Cardiac muscle cell (in vitro differentiated cells and primary cell): ENCODE data around the gene SEZ6L2. TPM values are rescaled to one million over a fixed set of nuclear protein-coding genes. Genes with fewer than 3 reads are reported as not detected.

Experiments
- DNase-seq, 2 donors: peaks; one replicate each; pipeline versions ENCODE4 v3.0.0 to v3.0.0-alpha.2; 2010 to 2017; ENCODE audit warnings: low read depth in 1 of 2, low spot score in 1 of 2
- H3K27ac ChIP-seq: fragments of 200-600 bp; sonication (generic); 2 replicates; pipeline ENCODE4 v1.5.1; 2016
- H3K27me3 ChIP-seq: fragments of 200-600 bp; sonication (generic); 2 replicates; pipeline ENCODE4 v1.6.0; 2016; ENCODE audit warnings: control low read depth
- H3K36me3 ChIP-seq: fragments of 200-600 bp; sonication (generic); 2 replicates; pipeline ENCODE4 v1.5.1; 2016; ENCODE audit warnings: control low read depth
- H3K4me1 ChIP-seq: fragments of 200-600 bp; sonication (generic); 2 replicates; pipeline ENCODE4 v1.8.1; 2017; ENCODE audit warnings: low read depth, mild to moderate bottlenecking, mixed run types
- H3K4me3 ChIP-seq: fragments of 200-600 bp; sonication (generic); 2 replicates; pipeline ENCODE4 v1.5.1; 2016; ENCODE audit warnings: mild to moderate bottlenecking
- H3K9me3 ChIP-seq: fragments of 200-600 bp; sonication (generic); 2 replicates; pipeline ENCODE4 v1.5.1; 2017; ENCODE audit warnings: low read depth, mild to moderate bottlenecking, control low read depth
- CTCF ChIP-seq: IDR thresholded peaks from 2 replicates; pipeline ENCODE4 v1.5.1; 2012; ENCODE audit warnings: low read depth, mild to moderate bottlenecking, low read length
- polyA plus RNA-seq: library from polyadenylated mRNA; unstranded; fragments of >200 nt; fragmentation: Nextera tagmentation; extraction: Ambion mirVana; gene quantifications from 2 replicates; pipeline ENCODE4 v1.2.1, GENCODE V29; 2016
- total RNA-seq: library from RNA; depleted of rRNA; stranded (reverse); fragments of >200 nt; gene quantifications from 2 replicates; pipeline ENCODE4 v1.2.3, GENCODE V29; 2016

SEZ6L2 gene
- total and polyA plus RNA-seq, 2 experiments from 2014 or later: 5.8 to 21.1 TPM

DNA sequence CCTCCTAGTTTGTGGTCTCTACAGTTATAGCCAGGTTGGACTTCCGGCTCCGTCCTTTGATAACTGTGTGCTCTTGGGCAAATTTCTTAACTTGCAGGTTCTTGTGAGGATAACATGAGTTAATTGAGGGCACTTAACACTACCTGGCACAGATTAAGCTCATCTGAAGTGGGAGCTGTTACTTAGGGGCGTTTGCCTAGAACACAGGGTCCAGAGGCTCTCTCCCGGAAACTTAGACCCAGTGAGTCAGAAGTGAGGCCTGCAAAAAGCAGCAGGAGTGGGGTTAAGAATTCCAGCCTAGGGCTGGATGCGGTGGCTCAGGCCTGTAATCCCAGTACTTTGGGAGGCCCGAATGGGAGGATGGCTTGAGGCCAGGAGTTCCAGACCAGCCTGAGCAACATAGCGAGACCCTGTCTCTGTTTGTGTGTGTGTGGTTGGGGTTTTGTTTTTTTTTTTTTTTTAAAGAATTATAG is 77.7 kb downstream of the SEZ6L2 start:
- H3K36me3 ChIP-seq: peaks cover 12% of the 10 kb centered on the region
- TF ChIP-seq CTCF: no peak
- H3K27ac ChIP-seq: no peak overlapping the region
- peaks cover 4% of the 10 kb centered on the region for H3K4me1 ChIP-seq
- H3K4me3 ChIP-seq: no peak overlapping the region
- no peaks in the 10 kb centered on the region for H3K9me3 ChIP-seq
- DNase-seq: peak in 1 of 2 donors; percentile 83
- H3K27me3 ChIP-seq: no peaks in the 10 kb centered on the region

Other genes starting within 250 kb of the SEZ6L2 start
- gene SPN, start 236.3 kb downstream of the SEZ6L2 start, total RNA-seq: 0.60 and 1.5 TPM in 2 replicates
- 0.85 and 1.1 TPM in 2 replicates for gene SPN, start 236.3 kb downstream of the SEZ6L2 start, polyA plus RNA-seq
- gene QPRT, start 220.4 kb downstream of the SEZ6L2 start, total RNA-seq: 223 and 268 TPM in 2 replicates
- 213 and 266 TPM in 2 replicates for gene QPRT, start 220.4 kb downstream of the SEZ6L2 start, polyA plus RNA-seq
- gene C16orf54, start 153.6 kb downstream of the SEZ6L2 start, total RNA-seq: not detected in 2 replicates
- not detected in 2 replicates for gene C16orf54, start 153.6 kb downstream of the SEZ6L2 start, polyA plus RNA-seq
- not detected in 2 replicates for gene ZG16, start 121.3 kb downstream of the SEZ6L2 start, total RNA-seq
- gene ZG16, start 121.3 kb downstream of the SEZ6L2 start, polyA plus RNA-seq: not detected in 2 replicates
- gene KIF22, start 108.8 kb downstream of the SEZ6L2 start, total RNA-seq: 57.5 and 121 TPM in 2 replicates
- 59.5 and 103 TPM in 2 replicates for gene KIF22, start 108.8 kb downstream of the SEZ6L2 start, polyA plus RNA-seq
- 310 and 370 TPM in 2 replicates for gene MAZ, start 93.0 kb downstream of the SEZ6L2 start, total RNA-seq
- 186 and 257 TPM in 2 replicates for gene MAZ, start 93.0 kb downstream of the SEZ6L2 start, polyA plus RNA-seq
- gene PRRT2, start 87.4 kb downstream of the SEZ6L2 start, total RNA-seq: 17.9 and 19.7 TPM in 2 replicates
- gene PRRT2, start 87.4 kb downstream of the SEZ6L2 start, polyA plus RNA-seq: 19.3 and 19.8 TPM in 2 replicates
- 113 and 120 TPM in 2 replicates for gene PAGR1, start 83.4 kb downstream of the SEZ6L2 start, total RNA-seq
- 106 and 113 TPM in 2 replicates for gene PAGR1, start 83.4 kb downstream of the SEZ6L2 start, polyA plus RNA-seq
- 8.9 and 25.0 TPM in 2 replicates for gene MVP, start 79.1 kb downstream of the SEZ6L2 start, total RNA-seq
- gene MVP, start 79.1 kb downstream of the SEZ6L2 start, polyA plus RNA-seq: 9.3 and 21.2 TPM in 2 replicates
- gene CDIPT, start 36.3 kb downstream of the SEZ6L2 start, total RNA-seq: 138 and 139 TPM in 2 replicates
- 144 TPM in 2 replicates for gene CDIPT, start 36.3 kb downstream of the SEZ6L2 start, polyA plus RNA-seq
- 1.8 and 3.9 TPM in 2 replicates for gene ASPHD1, start 938 bp upstream of the SEZ6L2 start, total RNA-seq
- gene ASPHD1, start 938 bp upstream of the SEZ6L2 start, polyA plus RNA-seq: 1.8 and 2.3 TPM in 2 replicates
- gene KCTD13, start 26.7 kb upstream of the SEZ6L2 start, total RNA-seq: 17.6 and 22.1 TPM in 2 replicates
- 22.3 and 23.3 TPM in 2 replicates for gene KCTD13, start 26.7 kb upstream of the SEZ6L2 start, polyA plus RNA-seq
- gene TMEM219, start 62.5 kb upstream of the SEZ6L2 start, total RNA-seq: 73.7 and 110 TPM in 2 replicates
- gene TMEM219, start 62.5 kb upstream of the SEZ6L2 start, polyA plus RNA-seq: 109 and 156 TPM in 2 replicates
- 69.4 and 70.9 TPM in 2 replicates for gene TAOK2, start 74.3 kb upstream of the SEZ6L2 start, total RNA-seq
- 25.8 and 36.2 TPM in 2 replicates for gene TAOK2, start 74.3 kb upstream of the SEZ6L2 start, polyA plus RNA-seq
- 22.2 and 25.6 TPM in 2 replicates for gene HIRIP3, start 96.1 kb upstream of the SEZ6L2 start, total RNA-seq
- gene HIRIP3, start 96.1 kb upstream of the SEZ6L2 start, polyA plus RNA-seq: 26.7 and 32.5 TPM in 2 replicates
- 83.7 and 167 TPM in 2 replicates for gene INO80E, start 96.7 kb upstream of the SEZ6L2 start, total RNA-seq
- gene INO80E, start 96.7 kb upstream of the SEZ6L2 start, polyA plus RNA-seq: 17.1 and 19.0 TPM in 2 replicates
- 1.6 and 7.2 TPM in 2 replicates for gene DOC2A, start 111.5 kb upstream of the SEZ6L2 start, total RNA-seq
- gene DOC2A, start 111.5 kb upstream of the SEZ6L2 start, polyA plus RNA-seq: 3.3 and 6.9 TPM in 2 replicates
- not detected in 2 replicates for gene C16orf92, start 123.6 kb upstream of the SEZ6L2 start, total RNA-seq
- gene C16orf92, start 123.6 kb upstream of the SEZ6L2 start, polyA plus RNA-seq: not detected in 2 replicates
- 0.21 and 0.36 TPM in 2 replicates for gene TLCD3B, start 131.7 kb upstream of the SEZ6L2 start, total RNA-seq
- gene TLCD3B, start 131.7 kb upstream of the SEZ6L2 start, polyA plus RNA-seq: not detected in 2 replicates
- gene ALDOA, start 166.2 kb upstream of the SEZ6L2 start, total RNA-seq: 3,852 and 5,767 TPM in 2 replicates
- 5,441 and 6,816 TPM in 2 replicates for gene ALDOA, start 166.2 kb upstream of the SEZ6L2 start, polyA plus RNA-seq
- 94.3 and 134 TPM in 2 replicates for gene PPP4C, start 176.4 kb upstream of the SEZ6L2 start, total RNA-seq
- gene PPP4C, start 176.4 kb upstream of the SEZ6L2 start, polyA plus RNA-seq: 217 and 225 TPM in 2 replicates
- 1.6 and 5.0 TPM in 2 replicates for gene TBX6, start 192.4 kb upstream of the SEZ6L2 start, total RNA-seq
- gene TBX6, start 192.4 kb upstream of the SEZ6L2 start, polyA plus RNA-seq: 2.2 and 8.9 TPM in 2 replicates
- 67.1 and 107 TPM in 2 replicates for gene YPEL3, start 196.7 kb upstream of the SEZ6L2 start, total RNA-seq
- 115 and 143 TPM in 2 replicates for gene YPEL3, start 196.7 kb upstream of the SEZ6L2 start, polyA plus RNA-seq
- gene GDPD3, start 214.0 kb upstream of the SEZ6L2 start, total RNA-seq: 1.7 and 2.0 TPM in 2 replicates
- 0.72 and 0.96 TPM in 2 replicates for gene GDPD3, start 214.0 kb upstream of the SEZ6L2 start, polyA plus RNA-seq
- gene MAPK3, start 223.7 kb upstream of the SEZ6L2 start, total RNA-seq: 57.2 and 70.2 TPM in 2 replicates
- 29.7 and 35.9 TPM in 2 replicates for gene MAPK3, start 223.7 kb upstream of the SEZ6L2 start, polyA plus RNA-seq